ENCODE results near the gene THSD7B.

The THSD7B gene

DNA sequence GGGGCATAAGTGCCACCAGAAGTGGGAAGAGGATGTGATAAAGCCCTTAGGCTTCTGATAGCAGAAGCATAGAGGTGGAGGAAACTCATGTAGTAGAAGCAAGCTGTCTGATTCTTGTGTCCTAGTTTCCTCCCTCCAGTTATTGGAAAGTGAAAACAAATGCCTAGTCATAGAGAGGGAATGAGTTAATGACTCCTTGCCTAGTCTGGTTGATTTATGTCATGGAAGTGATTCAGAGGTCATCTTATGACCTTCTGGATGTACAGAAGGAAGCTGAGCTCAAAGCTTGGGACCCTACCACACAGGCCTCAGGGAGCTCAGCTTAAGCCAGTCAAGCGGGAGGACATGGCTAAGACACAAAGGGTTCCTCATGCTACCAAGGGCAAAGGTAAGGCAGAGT, 232.2 kb downstream of the THSD7B start:
- H3K27me3 ChIP-seq (ENCODE audit: control insufficient read depth in 1 of 2, insufficient read depth in 1 of 2, low read length in 2 of 2), result no peaks in the 10 kb centered on the region
- 67% methylated on average over 1 of the region's 1 CpG for WGBS

DNA sequence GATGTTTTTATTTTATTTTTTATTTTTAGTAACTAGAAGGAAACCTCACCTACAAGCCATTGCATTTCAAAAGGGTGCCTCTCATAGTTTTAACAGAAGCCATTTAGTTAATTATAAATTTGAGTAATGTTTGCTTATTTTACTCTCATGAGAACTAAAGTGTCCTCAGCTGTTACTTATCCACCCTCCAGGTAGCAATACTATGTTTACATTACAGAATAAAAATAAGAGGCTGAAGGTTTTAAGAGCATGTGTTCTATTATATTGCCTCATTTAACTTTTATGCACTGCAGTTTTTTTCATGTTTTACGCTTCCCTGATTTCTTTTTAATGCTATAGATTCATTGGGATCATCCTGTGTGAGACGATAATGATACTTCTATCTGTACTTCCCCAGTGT, 235.5 kb downstream of the THSD7B start:
- Histone ChIP-seq H2BK5ac (ENCODE audit: low read depth, low read length, poor library complexity, severe bottlenecking) (no peak overlapping the region), H3K79me1 (replicated peaks; ENCODE audit: low read length, poor library complexity, severe bottlenecking) (no peaks in the 10 kb centered on the region), H3K14ac (ENCODE audit: low read length in 2 of 2) (no peak overlapping the region), H3K18ac (ENCODE audit: low read depth in 1 of 2, low read length in 2 of 2) (no peak overlapping the region), H3K4ac (ENCODE audit: low read depth in 1 of 2, low read length in 2 of 2) (no peak overlapping the region), H3K9ac (ENCODE audit: low read length) (no peak overlapping the region), H2AFZ (ENCODE audit: low read depth, low read length) (no peak overlapping the region), H3K4me2 (ENCODE audit: low read length, poor library complexity, severe bottlenecking) (no peak overlapping the region), H3K9me3 (ENCODE audit: control insufficient read depth, low read length) (no peaks in the 10 kb centered on the region), H2BK12ac (ENCODE audit: low read length in 2 of 2) (no peak overlapping the region), H2BK15ac (ENCODE audit: low read depth, poor library complexity, severe bottlenecking) (no peak overlapping the region), H2AK5ac (ENCODE audit: low read length, severe bottlenecking) (no peak overlapping the region), H3K23ac (ENCODE audit: low read length in 2 of 2) (no peak overlapping the region), H3K36me3 (ENCODE audit: control insufficient read depth in 1 of 2, insufficient read depth in 2 of 2, low read depth in 1 of 2, low read length in 2 of 2) (no peaks in the 10 kb centered on the region), H3K4me1 (ENCODE audit: control insufficient read depth, insufficient read depth, low read depth, low read length) (peaks cover 3% of the 10 kb centered on the region), H2BK120ac (ENCODE audit: low read depth, low read length) (no peak overlapping the region), H3K4me3 (ENCODE audit: insufficient read depth in 1 of 2, low read depth in 1 of 2, low read length in 2 of 2) (no peak overlapping the region), H3K27me3 (ENCODE audit: control insufficient read depth in 1 of 2, insufficient read depth in 1 of 2, low read length in 2 of 2) (no peaks in the 10 kb centered on the region), H4K91ac (ENCODE audit: low read length) (no peak overlapping the region), H3K27ac (ENCODE audit: low read length, poor library complexity, severe bottlenecking) (no peak overlapping the region), H4K8ac (ENCODE audit: low read length) (no peak overlapping the region)
- DNase-seq, result no peak
- no CpG with 5 or more reads among the region's 2 CpGs for WGBS

More for the DNA sequence above, 232.2 kb downstream of the THSD7B start:
- no peak overlapping the region for H3K4ac ChIP-seq (ENCODE audit: low read depth in 1 of 2, low read length in 2 of 2)
- no peaks in the 10 kb centered on the region for H3K36me3 ChIP-seq (ENCODE audit: control insufficient read depth in 1 of 2, insufficient read depth in 2 of 2, low read depth in 1 of 2, low read length in 2 of 2)
- no peak overlapping the region for H2AK5ac ChIP-seq (ENCODE audit: low read length, severe bottlenecking)
- H4K8ac ChIP-seq (ENCODE audit: low read length), result no peak overlapping the region
- no peak overlapping the region for H2BK120ac ChIP-seq (ENCODE audit: low read depth, low read length)
- no peaks in the 10 kb centered on the region for H3K79me1 ChIP-seq (replicated peaks; ENCODE audit: low read length, poor library complexity, severe bottlenecking)
- no peak overlapping the region for H4K91ac ChIP-seq (ENCODE audit: low read length)
- H3K27ac ChIP-seq (ENCODE audit: low read length, poor library complexity, severe bottlenecking), result no peak overlapping the region
- no peak overlapping the region for H3K14ac ChIP-seq (ENCODE audit: low read length in 2 of 2)
- no peak for DNase-seq
- no peak overlapping the region for H2BK15ac ChIP-seq (ENCODE audit: low read depth, poor library complexity, severe bottlenecking)
- H3K9ac ChIP-seq (ENCODE audit: low read length), result no peak overlapping the region
- H2BK5ac ChIP-seq (ENCODE audit: low read depth, low read length, poor library complexity, severe bottlenecking), result no peak overlapping the region
- no peak overlapping the region for H3K4me2 ChIP-seq (ENCODE audit: low read length, poor library complexity, severe bottlenecking)
- no peaks in the 10 kb centered on the region for H3K9me3 ChIP-seq (ENCODE audit: control insufficient read depth, low read length)
- H2BK12ac ChIP-seq (ENCODE audit: low read length in 2 of 2), result no peak overlapping the region
- H3K4me1 ChIP-seq (ENCODE audit: control insufficient read depth, insufficient read depth, low read depth, low read length), result peaks cover 3% of the 10 kb centered on the region
- H3K23ac ChIP-seq (ENCODE audit: low read length in 2 of 2), result no peak overlapping the region
- no peak overlapping the region for H3K4me3 ChIP-seq (ENCODE audit: insufficient read depth in 1 of 2, low read depth in 1 of 2, low read length in 2 of 2)
- H2AFZ ChIP-seq (ENCODE audit: low read depth, low read length), result no peak overlapping the region
- H3K18ac ChIP-seq (ENCODE audit: low read depth in 1 of 2, low read length in 2 of 2), result no peak overlapping the region

DNA sequence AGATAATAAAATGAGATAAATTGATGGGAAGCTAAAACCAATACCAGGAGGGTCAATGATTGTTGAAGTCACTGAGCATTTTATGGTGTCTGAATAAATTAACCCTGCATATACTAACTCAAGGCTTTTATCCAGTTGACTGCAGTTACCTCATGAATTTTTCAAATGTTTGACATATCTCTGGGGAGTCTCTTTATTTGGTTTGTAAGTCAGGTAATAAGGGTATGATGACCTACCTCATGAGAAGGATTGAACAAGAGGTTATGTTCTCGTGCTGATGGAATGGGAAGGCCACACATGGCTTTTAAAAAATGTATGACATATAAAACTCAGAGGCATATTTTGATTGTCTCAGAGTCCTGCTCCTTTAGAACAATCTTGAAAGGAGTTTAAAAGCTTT, 237.6 kb downstream of the THSD7B start:
- Histone ChIP-seq H3K9ac (ENCODE audit: low read length) (no peak overlapping the region), H3K23ac (ENCODE audit: low read length in 2 of 2) (no peak overlapping the region), H4K91ac (ENCODE audit: low read length) (no peak overlapping the region), H3K79me1 (replicated peaks; ENCODE audit: low read length, poor library complexity, severe bottlenecking) (no peaks in the 10 kb centered on the region), H3K4me3 (ENCODE audit: insufficient read depth in 1 of 2, low read depth in 1 of 2, low read length in 2 of 2) (no peak overlapping the region), H3K36me3 (ENCODE audit: control insufficient read depth in 1 of 2, insufficient read depth in 2 of 2, low read depth in 1 of 2, low read length in 2 of 2) (no peaks in the 10 kb centered on the region), H3K4me1 (ENCODE audit: control insufficient read depth, insufficient read depth, low read depth, low read length) (no peaks in the 10 kb centered on the region), H2BK12ac (ENCODE audit: low read length in 2 of 2) (no peak overlapping the region), H2BK15ac (ENCODE audit: low read depth, poor library complexity, severe bottlenecking) (no peak overlapping the region), H3K18ac (ENCODE audit: low read depth in 1 of 2, low read length in 2 of 2) (no peak overlapping the region), H3K27me3 (ENCODE audit: control insufficient read depth in 1 of 2, insufficient read depth in 1 of 2, low read length in 2 of 2) (no peaks in the 10 kb centered on the region), H2AFZ (ENCODE audit: low read depth, low read length) (no peak overlapping the region), H2BK5ac (ENCODE audit: low read depth, low read length, poor library complexity, severe bottlenecking) (no peak overlapping the region), H4K8ac (ENCODE audit: low read length) (no peak overlapping the region), H2AK5ac (ENCODE audit: low read length, severe bottlenecking) (no peak overlapping the region), H3K27ac (ENCODE audit: low read length, poor library complexity, severe bottlenecking) (peak overlapping the region; percentile 35), H3K4ac (ENCODE audit: low read depth in 1 of 2, low read length in 2 of 2) (no peak overlapping the region), H3K14ac (ENCODE audit: low read length in 2 of 2) (no peak overlapping the region), H3K9me3 (ENCODE audit: control insufficient read depth, low read length) (no peaks in the 10 kb centered on the region), H2BK120ac (ENCODE audit: low read depth, low read length) (no peak overlapping the region), H3K4me2 (ENCODE audit: low read length, poor library complexity, severe bottlenecking) (no peak overlapping the region)
- no peak for DNase-seq
- WGBS, result 80% methylated on average over 1 of the region's 1 CpG

DNA sequence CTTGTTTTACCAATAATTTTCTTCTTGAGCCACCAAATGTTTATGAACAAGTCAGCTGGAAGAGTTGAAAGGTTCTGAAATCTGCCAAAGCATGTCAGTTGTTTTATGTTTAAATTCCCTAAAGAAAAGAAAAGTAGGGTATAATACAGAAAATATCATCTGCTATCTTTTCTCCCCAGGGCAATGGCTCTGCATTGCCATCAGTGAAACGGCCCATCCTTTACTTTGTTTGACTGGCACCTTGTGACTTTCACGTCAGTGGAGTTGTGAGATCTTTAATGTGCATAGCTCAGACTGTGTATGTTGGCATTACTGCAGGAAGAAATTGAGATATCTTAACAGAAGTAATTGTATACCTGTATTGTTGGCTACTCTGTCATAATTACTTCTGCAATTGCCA, 239.9 kb downstream of the THSD7B start:
- Histone ChIP-seq H3K4ac (ENCODE audit: low read depth in 1 of 2, low read length in 2 of 2) (no peak overlapping the region), H2AFZ (ENCODE audit: low read depth, low read length) (no peak overlapping the region), H3K18ac (ENCODE audit: low read depth in 1 of 2, low read length in 2 of 2) (no peak overlapping the region), H2BK15ac (ENCODE audit: low read depth, poor library complexity, severe bottlenecking) (no peak overlapping the region), H3K9ac (ENCODE audit: low read length) (no peak overlapping the region), H3K36me3 (ENCODE audit: control insufficient read depth in 1 of 2, insufficient read depth in 2 of 2, low read depth in 1 of 2, low read length in 2 of 2) (no peaks in the 10 kb centered on the region), H3K79me1 (replicated peaks; ENCODE audit: low read length, poor library complexity, severe bottlenecking) (no peaks in the 10 kb centered on the region), H3K14ac (ENCODE audit: low read length in 2 of 2) (no peak overlapping the region), H3K9me3 (ENCODE audit: control insufficient read depth, low read length) (no peaks in the 10 kb centered on the region), H3K4me3 (ENCODE audit: insufficient read depth in 1 of 2, low read depth in 1 of 2, low read length in 2 of 2) (no peak overlapping the region), H2BK5ac (ENCODE audit: low read depth, low read length, poor library complexity, severe bottlenecking) (no peak overlapping the region), H4K91ac (ENCODE audit: low read length) (no peak overlapping the region), H3K4me1 (ENCODE audit: control insufficient read depth, insufficient read depth, low read depth, low read length) (no peaks in the 10 kb centered on the region), H2AK5ac (ENCODE audit: low read length, severe bottlenecking) (no peak overlapping the region), H2BK12ac (ENCODE audit: low read length in 2 of 2) (no peak overlapping the region), H3K4me2 (ENCODE audit: low read length, poor library complexity, severe bottlenecking) (no peak overlapping the region), H3K27ac (ENCODE audit: low read length, poor library complexity, severe bottlenecking) (no peak overlapping the region), H4K8ac (ENCODE audit: low read length) (no peak overlapping the region), H3K23ac (ENCODE audit: low read length in 2 of 2) (no peak overlapping the region), H3K27me3 (ENCODE audit: control insufficient read depth in 1 of 2, insufficient read depth in 1 of 2, low read length in 2 of 2) (no peaks in the 10 kb centered on the region), H2BK120ac (ENCODE audit: low read depth, low read length) (no peak overlapping the region)
- no peak for DNase-seq
- 85% methylated on average over 2 of the region's 2 CpGs for WGBS

Data from mesenchymal stem cell (in vitro differentiated cells and primary cell).